Small intestine (tissue), 7 donors: Measurements from ENCODE around the gene KLHL20. TPM values are rescaled to one million over a fixed set of nuclear protein-coding genes. Genes with fewer than 3 reads are reported as not detected.
"Not testable (repeated sequence)": the region's sequence is repeated elsewhere in the genome, so short reads cannot be mapped to it uniquely, and the experiment has no call there.

Source experiments
- DNase-seq, 2 donors: peaks; one replicate each; pipeline versions ENCODE4 v3.0.0 to v3.0.0-alpha.2; 2013
- FAIRE-seq: peaks from 2 replicates; lab custom pipeline; 2012; peaks lifted over from hg19 to GRCh38; lab: Jason Lieb, UNC
- H3K27ac ChIP-seq, 3 donors: one replicate each; pipeline ENCODE4 v1.5.1; 2013; ENCODE audit warnings: low read length in 2 of 3, mild to moderate bottlenecking in 2 of 3, control low read depth in 1 of 3, inconsistent platforms in 1 of 3, low read depth in 1 of 3, moderate library complexity in 1 of 3
- H3K27me3 ChIP-seq, 3 donors: one replicate each; pipeline ENCODE4 v1.6.1; 2013; ENCODE audit warnings: low read length in 3 of 3, inconsistent platforms in 1 of 3; ENCODE audit not compliant: control insufficient read depth in 3 of 3, insufficient read depth in 3 of 3
- H3K36me3 ChIP-seq, 3 donors: one replicate each; pipeline ENCODE4 v1.6.1; 2013; ENCODE audit warnings: low read length in 3 of 3, inconsistent platforms in 1 of 3, low read depth in 1 of 3, mild to moderate bottlenecking in 1 of 3, moderate library complexity in 1 of 3; ENCODE audit not compliant: control insufficient read depth in 3 of 3, insufficient read depth in 2 of 3
- H3K4me1 ChIP-seq, 3 donors: one replicate each; pipeline ENCODE4 v1.6.1; 2013; ENCODE audit warnings: low read length in 2 of 3, inconsistent platforms in 1 of 3, low read depth in 1 of 3, mild to moderate bottlenecking in 1 of 3, moderate library complexity in 1 of 3; ENCODE audit not compliant: control insufficient read depth in 3 of 3, insufficient read depth in 2 of 3
- H3K4me3 ChIP-seq, 3 donors: one replicate each; pipeline ENCODE4 v1.5.1; 2013; ENCODE audit warnings: low read length in 3 of 3, control low read depth in 1 of 3, inconsistent platforms in 1 of 3, low read depth in 1 of 3, mild to moderate bottlenecking in 1 of 3, moderate library complexity in 1 of 3
- H3K9me3 ChIP-seq, 2 donors: one replicate each; pipeline ENCODE4 v1.6.1; 2013; ENCODE audit warnings: low read depth in 1 of 2, low read length in 1 of 2; ENCODE audit not compliant: control insufficient read depth in 2 of 2, insufficient read depth in 1 of 2
- WGBS, 3 donors: extraction: QIAGEN DNeasy Blood & Tissue Kit; methylation state at CpG; one replicate each; pipeline ENCODE4 v1.1.7; 2013; 5-methylcytosine and 5-hydroxymethylcytosine counted together
- polyA plus RNA-seq, 4 donors: library from polyadenylated mRNA; stranded (reverse) in 3 of 4; unstranded in 1 of 4; fragments of 200-250 nt in 3 of 4; fragments of 120-200 nt in 1 of 4; gene quantifications; one replicate each; pipeline versions ENCODE4 v1.2.1 to v1.2.3, GENCODE V29; 2013
- donor health status: healthy with polysubstance abuse.
- donor health status: control.
- donor health status: control.
- donor health status: Bipolar disorder and iron deficiency.
- donor health status: healthy.

KLHL20 gene
- polyA plus RNA-seq, 4 donors: 6.9 to 14.3 (median 8.6) TPM

DNA sequence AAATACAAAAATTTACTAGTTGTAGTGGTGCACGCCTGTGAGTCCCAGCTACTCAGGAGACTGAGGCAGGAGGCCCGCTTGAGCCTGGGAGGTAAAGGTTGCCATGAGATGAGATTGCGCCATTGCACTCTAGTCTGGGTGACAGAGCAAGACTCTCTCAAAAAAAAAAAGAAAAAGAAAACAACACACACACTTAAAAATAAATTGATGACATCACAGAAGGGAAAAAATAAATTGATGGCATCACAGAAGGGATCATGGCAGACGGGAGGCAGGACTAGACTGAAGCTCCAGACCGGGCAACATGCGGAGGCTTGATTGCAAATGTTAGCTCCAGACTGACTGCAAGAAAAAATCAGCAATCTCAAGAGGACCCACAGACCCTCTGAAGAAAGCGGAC, 43.3 kb downstream of the KLHL20 start:
- no peak for DNase-seq
- peaks cover 4 to 34% (median 14%) of the 10 kb centered on the region in 3 donors for H3K36me3 ChIP-seq

DNA sequence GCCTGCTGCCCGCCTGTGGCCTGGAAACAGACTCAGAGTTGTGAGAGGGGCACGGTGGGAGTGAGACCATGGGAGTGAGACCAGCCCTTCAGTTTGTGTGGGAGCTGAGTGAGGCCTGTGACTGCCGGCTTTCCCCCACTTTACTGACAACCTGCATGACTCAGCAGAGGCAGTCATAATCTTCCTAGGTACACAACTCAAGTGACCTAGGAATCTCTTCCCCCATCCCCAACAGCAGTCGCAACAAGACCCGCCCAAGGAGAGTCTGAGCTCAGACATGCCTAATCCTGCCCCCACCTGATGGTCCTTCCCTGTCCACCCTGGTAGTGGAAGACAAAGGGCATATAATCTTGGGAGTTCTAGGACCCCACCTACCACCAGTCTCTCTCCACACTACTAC, 44.2 kb downstream of the KLHL20 start:
- Histone ChIP-seq H3K4me3 (no peak overlapping the region), H3K9me3 (peaks cover 0 to 15% of the 10 kb centered on the region in 2 donors), H3K4me1 (no peaks in the 10 kb centered on the region), H3K27ac (no peak overlapping the region), H3K36me3 (peaks cover 4 to 34% (median 12%) of the 10 kb centered on the region in 3 donors), H3K27me3 (no peaks in the 10 kb centered on the region)
- no peak for DNase-seq
- FAIRE-seq: no peak
- WGBS, 3 donors: 97 to 98% (median 97%) methylated on average over 5 of the region's 5 CpGs

More for the DNA sequence above, 43.3 kb downstream of the KLHL20 start:
- Histone ChIP-seq H3K9me3 (peaks cover 0 to 15% of the 10 kb centered on the region in 2 donors), H3K4me1 (no peaks in the 10 kb centered on the region), H3K27me3 (no peaks in the 10 kb centered on the region), H3K27ac (no peak overlapping the region), H3K4me3 (no peak overlapping the region)
- FAIRE-seq: no peak
- WGBS, 3 donors: 96 to 99% (median 98%) methylated on average over 7 of the region's 7 CpGs

DNA sequence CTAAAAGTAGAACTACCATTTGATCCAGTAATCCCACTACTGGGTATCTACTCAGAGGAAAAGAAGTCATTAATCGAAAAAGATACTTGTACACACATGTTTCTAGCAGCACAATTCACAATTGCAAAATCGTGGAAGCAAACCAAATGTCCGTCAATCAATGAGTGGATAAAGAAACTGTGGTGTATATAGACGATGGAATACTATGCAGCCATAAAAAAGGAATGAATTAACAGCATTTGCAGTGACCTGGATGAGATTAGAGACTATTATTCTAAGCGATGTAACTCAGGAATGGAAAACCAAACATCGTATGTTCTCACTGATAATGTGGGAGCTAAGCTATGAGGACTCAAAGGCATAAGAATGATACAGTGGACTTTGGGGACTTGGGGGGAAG, 49.5 kb downstream of the KLHL20 start:
- FAIRE-seq, DNase-seq, H3K27me3 ChIP-seq, H3K9me3 ChIP-seq, H3K27ac ChIP-seq, H3K4me1 ChIP-seq, H3K4me3 ChIP-seq: not testable (repeated sequence)
- 97 to 100% (median 98%) methylated on average over 6 of the region's 6 CpGs for WGBS, 3 donors
- H3K36me3 ChIP-seq: peaks cover 6 to 10% (median 8%) of the 10 kb centered on the region in 3 donors

DNA sequence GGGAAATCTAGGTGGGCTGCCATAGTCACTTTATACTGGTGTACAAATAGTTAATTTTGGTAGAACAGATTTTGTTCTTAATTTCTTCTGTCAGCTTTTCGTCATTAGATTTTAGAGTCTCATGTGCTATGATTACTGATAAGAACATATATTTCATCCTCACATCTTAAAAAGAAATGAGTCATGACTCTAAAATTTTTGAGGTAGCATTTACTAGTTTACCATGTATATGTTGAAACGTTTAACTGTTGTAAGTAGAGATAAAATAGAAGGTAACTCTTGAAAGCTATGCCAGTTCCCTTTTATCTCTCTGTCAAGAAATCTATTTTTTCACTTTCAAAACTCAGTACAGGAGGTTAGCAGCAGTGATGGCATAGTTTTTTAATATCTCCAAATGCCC, 53.4 kb downstream of the KLHL20 start:
- FAIRE-seq (no peak), DNase-seq (no peak)
- peaks cover 4 to 14% (median 11%) of the 10 kb centered on the region in 3 donors for H3K36me3 ChIP-seq
- H3K4me3 ChIP-seq: no peak overlapping the region
- no peaks in the 10 kb centered on the region for H3K27me3 ChIP-seq
- no peaks in the 10 kb centered on the region for H3K9me3 ChIP-seq
- no peak overlapping the region for H3K27ac ChIP-seq
- H3K4me1 ChIP-seq: no peaks in the 10 kb centered on the region
- WGBS, 3 donors: 74 to 82% (median 77%) methylated on average over 2 of the region's 2 CpGs

DNA sequence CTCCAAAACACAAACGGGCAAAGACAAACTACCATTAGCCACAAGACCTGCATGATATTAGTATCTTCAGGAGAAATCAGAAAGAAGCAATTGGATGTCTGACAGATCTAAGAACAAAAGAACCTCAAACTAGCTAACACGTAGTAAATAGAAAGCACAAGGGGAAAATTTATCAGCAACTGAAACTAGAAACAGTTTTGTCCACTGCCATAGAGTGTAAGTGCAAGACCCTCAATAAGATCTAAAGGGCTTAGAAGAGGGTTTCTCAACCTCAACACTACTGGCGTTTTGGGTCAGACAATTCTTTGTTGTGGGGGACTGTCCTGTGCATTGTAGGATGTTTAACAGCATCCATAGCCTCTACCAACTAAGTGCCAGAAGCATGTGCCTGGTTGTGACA, 54.0 kb downstream of the KLHL20 start:
- Histone ChIP-seq H3K27me3 (no peaks in the 10 kb centered on the region), H3K36me3 (peaks cover 4 to 16% (median 11%) of the 10 kb centered on the region in 3 donors), H3K4me3 (no peak overlapping the region), H3K27ac (no peak overlapping the region), H3K4me1 (no peaks in the 10 kb centered on the region), H3K9me3 (no peaks in the 10 kb centered on the region)
- no peak for DNase-seq
- 82 to 91% (median 84%) methylated on average over 3 of the region's 3 CpGs for WGBS, 3 donors
- FAIRE-seq: no peak

DNA sequence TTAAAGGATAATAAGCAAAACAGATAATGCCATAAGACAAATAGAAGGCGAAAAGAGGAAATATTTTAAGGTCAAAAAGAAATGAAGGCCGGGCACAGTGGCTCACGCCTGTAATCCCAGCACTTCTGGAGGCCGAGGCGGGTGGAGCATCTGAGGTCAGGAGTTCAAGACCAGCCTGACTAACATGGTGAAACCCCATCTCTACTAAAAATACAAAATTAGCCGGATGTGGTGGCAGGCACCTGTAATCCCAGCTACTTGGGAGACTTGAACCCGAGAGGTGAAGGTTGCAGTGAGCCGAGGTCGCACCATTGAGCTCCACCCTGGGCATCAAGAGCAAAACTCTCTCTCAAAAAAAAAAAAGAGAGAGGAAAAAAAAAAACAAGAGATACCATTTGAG, 55.5 kb downstream of the KLHL20 start:
- H3K9me3 ChIP-seq, DNase-seq, FAIRE-seq, H3K4me3 ChIP-seq, H3K27ac ChIP-seq, H3K27me3 ChIP-seq, H3K4me1 ChIP-seq: not testable (repeated sequence)
- 85 to 90% (median 90%) methylated on average over 9 of the region's 9 CpGs for WGBS, 3 donors
- H3K36me3 ChIP-seq: peaks cover 6 to 19% (median 11%) of the 10 kb centered on the region in 3 donors

DNA sequence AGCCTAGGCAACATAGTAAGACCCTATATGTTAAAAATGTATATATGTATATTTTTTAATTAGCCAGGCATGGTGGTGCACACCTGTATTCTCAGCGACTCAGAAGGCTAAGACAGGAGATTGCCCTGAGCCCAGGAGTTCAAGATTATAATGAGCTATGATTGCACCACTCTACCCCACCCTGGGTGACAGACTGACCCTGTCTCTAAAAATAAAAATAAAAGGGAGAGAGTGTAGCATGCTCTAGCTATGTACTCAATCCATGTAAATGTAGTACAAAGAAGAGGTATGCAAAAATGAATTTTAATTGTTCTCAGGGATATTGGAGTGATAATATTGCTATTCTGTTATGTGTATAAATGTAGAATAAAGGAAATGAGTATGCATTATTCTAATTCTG, 56.8 kb downstream of the KLHL20 start:
- no peaks in the 10 kb centered on the region for H3K27me3 ChIP-seq
- peaks cover 2 to 17% (median 13%) of the 10 kb centered on the region in 3 donors for H3K36me3 ChIP-seq
- 93 to 96% (median 95%) methylated on average over 1 of the region's 1 CpG for WGBS, 3 donors
- no peaks in the 10 kb centered on the region for H3K4me1 ChIP-seq
- DNase-seq (no peak), FAIRE-seq (no peak)
- no peak overlapping the region for H3K4me3 ChIP-seq
- no peaks in the 10 kb centered on the region for H3K9me3 ChIP-seq
- no peak overlapping the region for H3K27ac ChIP-seq

DNA sequence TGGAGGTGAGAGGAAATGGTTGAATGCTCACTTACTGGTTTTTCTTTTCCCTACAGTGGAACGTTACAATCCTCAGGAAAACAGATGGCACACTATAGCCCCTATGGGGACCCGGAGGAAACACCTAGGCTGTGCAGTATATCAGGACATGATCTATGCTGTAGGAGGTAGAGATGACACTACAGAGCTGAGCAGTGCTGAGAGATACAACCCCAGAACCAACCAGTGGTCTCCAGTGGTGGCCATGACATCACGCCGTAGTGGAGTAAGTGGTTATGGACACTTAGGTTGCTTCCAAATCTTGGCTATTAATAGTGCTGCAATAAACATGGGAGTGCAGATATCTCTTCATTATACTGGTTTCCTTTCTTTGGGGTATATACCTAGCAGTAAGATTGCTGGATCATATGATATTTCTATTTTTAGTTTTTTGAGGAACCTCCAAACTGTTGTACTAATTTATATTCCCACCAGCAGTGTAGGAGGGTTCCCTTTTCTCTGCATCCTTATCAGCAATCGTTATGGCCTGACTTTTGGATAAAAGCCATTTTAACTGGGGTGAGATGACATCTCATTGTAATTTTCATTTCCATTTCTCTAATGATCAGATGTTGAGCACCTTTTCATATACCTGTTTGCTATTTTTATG, 60.9 kb downstream of the KLHL20 start:
- DNase-seq: no peak
- FAIRE-seq: no peak
- Histone ChIP-seq H3K36me3 (peaks cover 4 to 24% (median 11%) of the 10 kb centered on the region in 3 donors), H3K9me3 (no peaks in the 10 kb centered on the region), H3K4me1 (no peaks in the 10 kb centered on the region), H3K27ac (no peak overlapping the region), H3K27me3 (no peaks in the 10 kb centered on the region), H3K4me3 (no peak overlapping the region)
- WGBS, 3 donors: 85 to 91% (median 86%) methylated on average over 5 of the region's 5 CpGs

DNA sequence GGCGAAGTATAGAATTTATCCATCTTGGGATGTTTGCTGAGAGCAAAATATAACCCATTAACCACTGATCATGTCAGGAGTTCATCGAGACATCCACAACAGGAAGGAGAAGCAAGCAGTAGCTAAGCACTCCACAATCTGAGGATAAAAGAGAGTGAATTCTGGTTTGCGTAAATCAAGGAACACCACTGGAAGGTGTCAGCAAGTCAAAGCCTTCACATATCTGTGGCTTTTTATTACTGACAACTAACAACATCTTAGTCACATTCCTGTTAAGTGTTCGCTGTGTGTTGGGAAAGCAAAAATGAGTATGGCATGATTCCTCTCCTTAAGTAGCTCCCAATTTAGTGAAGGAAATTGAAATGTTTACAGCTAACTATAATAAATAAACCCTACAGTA, 65.2 kb downstream of the KLHL20 start:
- no peak overlapping the region for H3K4me3 ChIP-seq
- H3K27ac ChIP-seq: no peak overlapping the region
- H3K4me1 ChIP-seq: no peaks in the 10 kb centered on the region
- WGBS, 3 donors: 98 to 99% (median 99%) methylated on average over 4 of the region's 4 CpGs
- DNase-seq: no peak
- no peaks in the 10 kb centered on the region for H3K9me3 ChIP-seq
- FAIRE-seq: no peak
- no peaks in the 10 kb centered on the region for H3K27me3 ChIP-seq
- peaks cover 7 to 26% (median 21%) of the 10 kb centered on the region in 3 donors for H3K36me3 ChIP-seq
